OCI-LY7 (cell line): ENCODE results near the gene DUS1L.

Experiments used
- EZH2phosphoT487 ChIP-seq: fragments of 200-600 bp; sonication (generic); IDR thresholded peaks from 2 replicates; pipeline ENCODE4 v1.6.1; 2018; ENCODE audit warnings: low read depth, borderline replicate concordance, mild to moderate bottlenecking, mixed run types, antibody characterized with exemption, low read length, moderate library complexity, mixed read lengths
- TF ChIP-seq, protein P1 (sequence below): fragments of 200-600 bp; sonication (generic); conservative IDR thresholded peaks from 2 replicates; pipeline ENCODE4 v1.5.1; 2014; ENCODE audit warnings: mild to moderate bottlenecking, antibody characterized with exemption, low read length, moderate library complexity, mixed read lengths

GRCh38 chr17:82024859-82025258 is 40.7 kb downstream of the DUS1L start:
- TF ChIP-seq, protein P1, sequence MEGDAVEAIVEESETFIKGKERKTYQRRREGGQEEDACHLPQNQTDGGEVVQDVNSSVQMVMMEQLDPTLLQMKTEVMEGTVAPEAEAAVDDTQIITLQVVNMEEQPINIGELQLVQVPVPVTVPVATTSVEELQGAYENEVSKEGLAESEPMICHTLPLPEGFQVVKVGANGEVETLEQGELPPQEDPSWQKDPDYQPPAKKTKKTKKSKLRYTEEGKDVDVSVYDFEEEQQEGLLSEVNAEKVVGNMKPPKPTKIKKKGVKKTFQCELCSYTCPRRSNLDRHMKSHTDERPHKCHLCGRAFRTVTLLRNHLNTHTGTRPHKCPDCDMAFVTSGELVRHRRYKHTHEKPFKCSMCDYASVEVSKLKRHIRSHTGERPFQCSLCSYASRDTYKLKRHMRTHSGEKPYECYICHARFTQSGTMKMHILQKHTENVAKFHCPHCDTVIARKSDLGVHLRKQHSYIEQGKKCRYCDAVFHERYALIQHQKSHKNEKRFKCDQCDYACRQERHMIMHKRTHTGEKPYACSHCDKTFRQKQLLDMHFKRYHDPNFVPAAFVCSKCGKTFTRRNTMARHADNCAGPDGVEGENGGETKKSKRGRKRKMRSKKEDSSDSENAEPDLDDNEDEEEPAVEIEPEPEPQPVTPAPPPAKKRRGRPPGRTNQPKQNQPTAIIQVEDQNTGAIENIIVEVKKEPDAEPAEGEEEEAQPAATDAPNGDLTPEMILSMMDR = no peak
- no peak for TF ChIP-seq EZH2phosphoT487
